Measurements from ENCODE around the gene GNAS. TPM values are rescaled to one million over a fixed set of nuclear protein-coding genes. Genes with fewer than 3 reads are reported as not detected.

GNAS gene
- total RNA-seq, 4 donors from 2014 or later = 513 to 854 (median 781) TPM

GRCh38 chr20:58810116-58810878, 42.2 kb upstream of the GNAS start:
- no peak for TF ChIP-seq CTCF (IDR thresholded peaks at IDR 0.05 in 4 of 5, conservative IDR thresholded peaks at IDR 0.05 in 1 of 5)
- no peak for TF ChIP-seq POLR2A (IDR thresholded peaks at IDR 0.05)
- H3K9me3 ChIP-seq = no peaks in the 10 kb centered on the region
- no peaks in the 10 kb centered on the region for H3K4me1 ChIP-seq
- H3K4me3 ChIP-seq = no peak overlapping the region
- intact Hi-C loops (cut with DNase I; ENCODE audit: low total_unique reads) = no loop called here
- in situ Hi-C loops (cut with MboI; ENCODE audit: low sequenced_read_pairs in 4 of 4) = no loop called here
- H3K36me3 ChIP-seq = no peaks in the 10 kb centered on the region
- DNase-seq (no peak), ATAC-seq (no peak)
- no peak overlapping the region for H3K27ac ChIP-seq
- H3K27me3 ChIP-seq = peaks cover 0 to 4% (median 4%) of the 10 kb centered on the region in 3 donors

GRCh38 chr20:58810879-58811250, 41.7 kb upstream of the GNAS start:
- no peaks in the 10 kb centered on the region for H3K9me3 ChIP-seq
- H3K4me3 ChIP-seq = no peak overlapping the region
- intact Hi-C loops (cut with DNase I; ENCODE audit: low total_unique reads) (no loop called here), in situ Hi-C loops (cut with MboI; ENCODE audit: low sequenced_read_pairs in 4 of 4) (no loop called here)
- H3K36me3 ChIP-seq = no peaks in the 10 kb centered on the region
- DNase-seq (no peak), ATAC-seq (no peak)
- H3K27ac ChIP-seq = no peak overlapping the region
- no peak for TF ChIP-seq POLR2A (IDR thresholded peaks at IDR 0.05)
- no peak for TF ChIP-seq CTCF (IDR thresholded peaks at IDR 0.05 in 4 of 5, conservative IDR thresholded peaks at IDR 0.05 in 1 of 5)
- no peaks in the 10 kb centered on the region for H3K4me1 ChIP-seq
- peaks cover 0 to 4% (median 4%) of the 10 kb centered on the region in 3 donors for H3K27me3 ChIP-seq

- Histone ChIP-seq H3K4me3 (no peak overlapping the region), H3K27ac (no peak overlapping the region), H3K9me3 (no peaks in the 10 kb centered on the region), H3K36me3 (no peaks in the 10 kb centered on the region), H3K27me3 (peaks cover 0 to 4% (median 4%) of the 10 kb centered on the region in 3 donors), H3K4me1 (no peaks in the 10 kb centered on the region)
- ATAC-seq (no peak), DNase-seq (no peak)
- TF ChIP-seq CTCF (IDR thresholded peaks at IDR 0.05 in 4 of 5, conservative IDR thresholded peaks at IDR 0.05 in 1 of 5) (no peak), POLR2A (IDR thresholded peaks at IDR 0.05) (no peak)
- in situ Hi-C loops (cut with MboI; ENCODE audit: low sequenced_read_pairs in 4 of 4) (no loop called here), intact Hi-C loops (cut with DNase I; ENCODE audit: low total_unique reads) (no loop called here)
These were observed 41.2 kb upstream of the GNAS start for GRCh38 chr20:58811334-58811733.

GRCh38 chr20:58813369-58813768, 39.1 kb upstream of the GNAS start:
- in situ Hi-C loops (cut with MboI; ENCODE audit: low sequenced_read_pairs in 4 of 4) = no loop called here
- DNase-seq (no peak), ATAC-seq (no peak)
- H3K36me3 ChIP-seq = no peaks in the 10 kb centered on the region
- intact Hi-C loops (cut with DNase I; ENCODE audit: low total_unique reads) = no loop called here
- no peak for TF ChIP-seq POLR2A (IDR thresholded peaks at IDR 0.05)
- TF ChIP-seq CTCF (IDR thresholded peaks at IDR 0.05 in 4 of 5, conservative IDR thresholded peaks at IDR 0.05 in 1 of 5) = no peak
- H3K4me1 ChIP-seq = no peaks in the 10 kb centered on the region
- peaks cover 0 to 4% (median 4%) of the 10 kb centered on the region in 3 donors for H3K27me3 ChIP-seq
- H3K4me3 ChIP-seq = no peak overlapping the region
- no peaks in the 10 kb centered on the region for H3K9me3 ChIP-seq
- no peak overlapping the region for H3K27ac ChIP-seq
